UCSD-AML1 (cell line): Measurements from ENCODE around the gene ADCY7.
A peak's percentile ranks its signal among the peaks of the same experiment; 100 is the strongest.

Experiments used
- DNase-seq: peaks from one replicate; lab custom pipeline; 2025; ENCODE audit not compliant: unreplicated experiment; lab: John Stamatoyannopoulos, UW

The ADCY7 gene

DNA sequence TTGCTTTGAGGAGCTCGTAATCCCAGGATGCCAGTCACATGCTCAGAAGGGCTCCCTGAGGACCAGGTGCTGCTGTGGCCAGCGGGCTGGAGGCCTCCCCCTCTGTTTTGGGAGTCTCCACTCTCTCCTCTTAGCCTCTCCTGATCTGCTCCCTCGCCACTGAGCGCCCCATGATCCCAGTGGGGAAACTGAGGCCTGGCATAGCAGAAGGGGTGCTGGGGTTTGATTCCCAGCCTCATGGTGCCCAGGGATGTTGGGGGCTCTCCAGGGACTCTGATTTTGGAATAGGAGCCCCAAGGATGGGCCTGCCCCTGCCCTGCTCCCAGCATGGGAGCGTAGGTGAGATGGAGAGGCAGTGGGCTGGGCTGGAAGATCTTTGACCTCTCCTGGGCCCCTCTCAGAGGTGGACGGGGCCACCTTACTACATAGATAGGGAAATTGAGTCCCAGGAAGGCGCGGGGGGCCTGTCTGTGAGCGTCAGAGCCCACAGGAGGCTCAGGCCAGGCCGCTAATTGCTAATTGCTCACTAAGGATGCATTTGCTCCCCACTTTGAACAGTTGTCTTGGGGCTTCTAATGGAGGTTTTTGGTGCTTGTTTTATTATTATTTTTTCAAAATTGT lies 525 bp upstream of the ADCY7 start:
- DNase-seq: no peak

DNA sequence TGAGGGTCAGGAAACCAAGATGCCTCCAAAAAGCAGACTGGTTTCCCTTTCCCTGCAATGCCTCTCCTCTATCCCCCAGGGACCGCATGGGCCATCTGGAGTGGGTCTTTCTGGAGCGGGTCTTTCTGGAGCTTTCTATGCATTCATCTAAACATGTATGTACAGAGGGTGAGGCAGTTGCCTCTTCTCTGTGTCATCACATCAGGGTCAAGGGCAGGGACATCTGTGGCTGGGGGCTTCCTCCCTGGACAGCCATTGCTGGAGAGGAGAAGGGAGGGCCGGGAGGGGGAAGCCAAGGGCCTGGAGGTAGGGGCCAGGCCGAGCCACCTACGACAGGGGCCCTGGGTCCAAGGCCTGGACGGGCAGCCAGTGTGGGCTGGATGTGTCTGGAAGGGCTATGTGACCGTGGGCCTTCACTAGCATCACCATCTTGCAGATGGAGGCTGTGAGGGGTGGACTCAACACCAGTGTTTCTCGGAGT lies 840 bp downstream of the ADCY7 start:
- DNase-seq: no peak

DNA sequence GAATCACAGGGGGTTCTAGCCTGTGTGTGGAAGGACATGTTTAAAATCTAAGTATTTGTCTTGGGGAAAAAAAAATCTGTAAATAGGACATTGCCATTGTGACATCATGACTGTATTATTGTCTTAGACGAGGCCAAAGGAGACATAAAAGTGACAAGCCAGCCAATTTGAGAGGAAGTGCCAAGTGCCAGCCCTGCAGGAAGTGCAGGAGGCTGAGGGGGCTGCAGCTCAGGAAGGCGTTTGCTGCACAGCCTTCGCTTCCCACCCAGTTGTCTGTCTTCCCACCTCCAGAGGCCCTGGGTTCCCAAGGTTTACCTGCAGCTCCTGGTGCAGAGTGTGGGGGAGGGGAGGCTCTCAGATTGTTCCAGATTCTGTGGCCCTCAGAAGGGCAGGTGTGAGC lies 1.3 kb downstream of the ADCY7 start:
- DNase-seq: peak; percentile 41

DNA sequence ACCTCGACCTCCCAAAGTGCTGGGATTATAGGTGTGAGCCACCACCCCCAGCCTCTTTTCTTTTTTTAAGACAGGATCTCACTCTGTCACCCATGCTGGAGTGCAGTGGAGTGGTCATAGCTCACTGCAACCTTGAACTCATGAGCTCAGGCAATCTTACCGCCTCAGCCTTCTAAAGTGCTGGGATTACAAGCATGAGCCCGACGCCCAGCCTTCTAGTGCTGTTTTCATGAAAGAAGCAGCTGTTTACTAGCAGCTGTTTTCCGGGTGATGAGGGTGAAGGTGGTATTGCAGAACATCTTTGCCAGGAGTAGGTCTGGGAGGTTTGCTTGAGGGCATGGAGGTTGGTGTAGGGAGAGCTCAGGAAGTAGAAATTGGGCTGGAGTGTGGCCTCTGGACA lies 2.0 kb downstream of the ADCY7 start:
- DNase-seq: no peak

DNA sequence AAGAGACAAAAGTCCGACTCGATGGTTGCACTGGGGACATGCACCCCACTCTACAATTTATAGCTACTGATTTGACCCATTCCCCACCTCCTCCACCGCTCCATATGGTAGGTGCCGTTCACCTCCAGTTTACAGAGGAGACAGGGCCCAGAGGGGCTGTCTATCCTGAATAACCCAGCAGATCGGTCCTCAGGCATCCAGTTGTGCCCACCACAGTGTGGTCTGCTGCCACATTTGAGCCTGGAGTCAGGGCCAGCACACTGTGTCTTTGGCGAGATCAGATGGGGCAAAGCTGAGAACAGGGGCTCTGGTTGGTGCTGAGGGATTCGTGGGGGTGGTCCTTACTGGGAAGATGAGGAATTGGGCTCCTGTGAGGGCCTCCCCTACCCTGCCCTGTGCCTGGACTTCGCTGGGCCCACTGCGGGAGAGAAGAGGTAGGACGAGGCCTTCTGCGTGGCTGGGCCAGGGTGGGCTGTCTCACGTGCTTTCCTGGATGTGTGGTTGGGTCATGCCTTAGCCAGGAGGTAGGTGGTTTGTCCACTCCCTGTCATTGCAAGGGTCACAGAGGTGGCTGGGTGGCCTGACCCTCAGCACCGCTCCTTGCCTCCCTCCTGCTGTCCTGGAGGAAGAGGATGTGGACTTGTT lies 2.8 kb downstream of the ADCY7 start:
- DNase-seq: no peak

DNA sequence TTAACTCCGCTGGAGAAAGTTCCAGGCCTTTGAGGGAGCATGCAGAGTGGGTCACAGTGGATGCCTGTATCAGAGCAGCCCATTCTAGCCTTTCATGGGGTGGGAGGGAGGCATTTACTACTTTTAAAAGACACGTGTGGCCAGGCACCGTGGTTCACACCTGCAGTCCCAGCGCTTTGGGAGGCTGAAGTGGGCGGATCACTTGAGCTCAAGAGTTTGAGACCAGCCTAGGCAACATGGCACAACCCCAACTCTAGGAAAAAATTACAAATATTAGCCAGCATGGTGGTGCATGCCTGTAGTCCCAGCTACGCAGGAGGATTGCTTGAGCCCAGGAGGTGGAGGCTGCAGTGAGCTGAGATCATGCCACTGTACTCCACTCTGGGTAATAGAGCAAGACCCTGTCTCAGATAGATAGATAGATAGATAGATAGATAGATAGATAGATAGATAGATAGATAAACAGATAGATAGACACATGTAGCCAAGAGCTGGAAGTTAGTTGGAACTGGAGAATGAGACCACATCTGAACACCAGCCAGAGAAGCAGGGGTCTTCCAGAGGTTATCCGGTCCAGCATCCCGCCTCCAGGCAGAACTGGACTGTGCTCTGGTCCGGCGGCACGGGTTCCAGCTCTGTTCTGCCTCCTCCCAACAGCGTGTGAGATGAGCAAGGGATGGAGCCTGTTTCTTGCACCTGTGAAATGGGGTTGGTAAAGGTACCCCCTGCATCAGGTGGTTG lies 3.6 kb downstream of the ADCY7 start:
- no peak for DNase-seq

DNA sequence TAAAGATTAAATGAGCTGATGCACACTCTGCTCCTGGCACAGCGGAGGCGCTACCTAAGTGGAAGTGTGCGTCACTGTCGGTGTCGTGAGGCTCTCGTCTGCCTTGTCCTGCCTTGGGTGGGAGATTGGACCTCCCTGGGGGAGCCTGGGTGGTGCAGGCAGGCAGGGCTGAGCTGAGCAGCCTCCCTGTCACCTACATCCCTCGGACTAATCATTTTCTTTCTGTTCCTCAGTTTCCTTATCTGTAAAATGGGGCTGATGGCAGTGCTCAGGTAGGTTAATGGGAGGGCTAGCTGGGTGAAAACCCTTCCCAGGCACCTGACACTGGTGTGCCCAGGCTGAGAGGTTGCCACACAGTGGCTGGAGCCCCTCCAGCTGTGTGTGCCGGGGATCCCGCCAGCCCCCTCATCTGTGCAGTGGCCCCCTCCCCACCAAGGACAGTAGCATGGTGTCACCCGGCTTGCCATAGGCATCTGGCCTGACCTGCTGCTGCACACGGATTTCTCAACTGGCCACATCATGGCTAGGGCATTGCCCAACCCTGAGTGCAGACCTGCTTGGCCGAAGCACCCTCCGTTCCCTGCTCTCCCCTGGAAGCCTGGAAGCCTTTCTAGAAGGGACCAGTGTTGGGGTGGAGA lies 4.3 kb downstream of the ADCY7 start:
- no peak for DNase-seq

DNA sequence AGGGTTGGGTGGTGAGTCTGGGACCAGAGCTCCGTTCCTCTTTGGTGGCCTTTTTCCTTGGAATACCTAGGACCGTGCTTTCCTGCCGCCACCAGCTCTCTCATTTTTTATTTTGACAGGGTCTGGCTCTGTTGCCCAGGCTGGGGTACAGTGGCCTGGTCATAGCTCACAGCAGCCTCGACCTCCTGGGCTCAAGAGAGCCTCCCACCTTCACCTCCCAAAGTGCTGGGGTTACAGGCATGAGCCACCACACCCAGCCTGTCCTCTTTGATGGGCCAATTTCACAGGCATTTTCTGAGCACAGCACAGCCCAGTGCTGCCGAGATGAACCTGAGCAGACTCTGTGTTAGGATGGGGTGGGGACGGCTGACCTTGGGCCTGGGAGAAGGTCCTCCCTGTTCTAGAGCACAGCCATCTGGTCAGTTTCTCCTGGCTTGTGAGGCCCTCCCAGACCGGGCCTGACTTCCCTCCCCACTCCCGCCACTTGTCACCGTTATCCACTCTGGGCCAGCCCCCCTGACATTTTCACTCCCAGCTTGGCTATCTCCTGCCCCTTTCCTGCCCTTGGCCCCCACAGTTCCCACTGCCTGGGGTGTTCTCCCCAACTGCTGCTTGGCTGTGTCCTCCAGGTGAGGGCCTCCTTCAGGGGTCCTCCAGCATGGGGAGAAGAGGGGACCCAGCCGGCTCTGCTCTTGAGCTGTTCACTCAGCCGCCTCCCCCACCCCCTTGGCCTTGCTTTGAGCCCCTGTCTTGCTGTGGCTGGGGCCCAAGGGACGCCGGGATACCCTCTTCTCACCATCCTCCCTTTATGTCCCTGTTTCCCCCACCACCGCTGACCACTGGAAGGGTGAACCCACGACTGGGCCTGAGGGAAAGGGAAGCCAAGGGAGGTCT lies 5.0 kb downstream of the ADCY7 start:
- no peak for DNase-seq

DNA sequence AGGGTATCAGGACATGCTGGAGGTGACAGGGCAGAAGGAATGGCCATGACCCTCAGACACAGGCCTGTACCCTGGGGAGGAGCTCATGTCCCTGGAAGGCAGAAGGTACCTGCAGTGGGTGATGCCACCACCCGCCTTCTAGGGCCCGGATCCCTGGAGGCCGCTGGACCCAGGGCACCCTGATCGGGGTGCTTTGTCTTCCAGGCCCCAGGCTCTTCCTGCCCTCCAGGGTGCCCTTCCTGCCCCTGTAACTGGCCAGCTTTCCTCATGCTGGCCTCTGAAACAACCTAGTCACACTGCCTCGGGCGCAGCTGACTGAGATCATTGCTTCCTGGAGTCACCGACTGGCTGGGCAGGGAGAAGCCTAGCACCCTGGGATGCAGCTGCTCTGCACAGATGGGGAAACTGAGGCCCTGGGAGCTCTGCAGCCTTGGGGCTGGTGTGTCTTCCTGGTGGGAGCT lies 5.8 kb downstream of the ADCY7 start:
- DNase-seq: peak; percentile 31

DNA sequence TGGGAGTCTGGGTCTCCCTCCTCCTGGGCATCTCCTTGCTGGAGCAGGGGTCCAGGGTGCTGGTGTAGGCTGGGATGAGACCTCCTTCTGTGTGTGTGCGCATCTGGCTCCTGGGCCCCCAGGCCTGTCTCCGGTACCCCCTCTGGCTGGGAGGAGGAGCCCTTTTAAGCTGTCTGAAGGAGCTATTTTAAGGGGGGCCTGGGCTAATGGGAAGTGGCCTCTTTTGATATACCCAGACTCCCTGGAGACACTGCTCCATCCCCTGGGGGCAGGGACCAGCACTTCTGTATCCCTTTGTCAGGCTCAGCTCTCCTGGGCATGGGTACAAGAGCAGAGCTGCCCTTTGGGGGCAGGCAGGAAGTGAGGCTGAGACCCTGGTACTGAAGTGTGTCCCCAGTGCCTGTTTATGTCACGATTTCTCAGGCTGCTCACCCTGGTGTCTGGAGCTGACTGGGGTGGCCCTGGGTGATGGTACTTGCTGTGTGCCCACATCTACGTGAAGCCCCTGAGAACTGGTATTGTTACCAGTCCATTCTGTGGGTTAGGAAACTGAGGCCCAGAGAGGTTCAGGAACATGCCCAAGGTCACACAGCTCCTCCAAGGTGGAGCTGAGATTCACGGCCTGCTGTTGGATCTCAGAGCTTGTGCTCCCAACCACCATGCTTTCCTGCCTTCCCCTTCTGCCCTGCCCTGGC lies 6.5 kb downstream of the ADCY7 start:
- no peak for DNase-seq

DNA sequence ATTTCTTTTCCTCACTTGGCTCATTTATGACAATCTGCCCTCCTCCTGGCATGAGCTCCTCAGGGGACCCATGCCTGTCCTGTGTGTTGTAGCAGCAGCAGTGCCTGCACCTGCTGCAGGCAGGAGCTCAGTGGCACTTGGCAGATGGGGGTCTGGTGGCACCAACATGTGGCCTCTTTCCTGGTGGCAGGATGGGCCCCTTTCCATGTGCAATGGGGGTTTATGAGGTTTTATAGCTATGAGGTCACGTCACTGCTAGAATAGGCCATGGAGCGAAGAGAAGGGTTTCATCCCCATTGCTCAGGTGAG lies 7.0 kb downstream of the ADCY7 start:
- no peak for DNase-seq

DNA sequence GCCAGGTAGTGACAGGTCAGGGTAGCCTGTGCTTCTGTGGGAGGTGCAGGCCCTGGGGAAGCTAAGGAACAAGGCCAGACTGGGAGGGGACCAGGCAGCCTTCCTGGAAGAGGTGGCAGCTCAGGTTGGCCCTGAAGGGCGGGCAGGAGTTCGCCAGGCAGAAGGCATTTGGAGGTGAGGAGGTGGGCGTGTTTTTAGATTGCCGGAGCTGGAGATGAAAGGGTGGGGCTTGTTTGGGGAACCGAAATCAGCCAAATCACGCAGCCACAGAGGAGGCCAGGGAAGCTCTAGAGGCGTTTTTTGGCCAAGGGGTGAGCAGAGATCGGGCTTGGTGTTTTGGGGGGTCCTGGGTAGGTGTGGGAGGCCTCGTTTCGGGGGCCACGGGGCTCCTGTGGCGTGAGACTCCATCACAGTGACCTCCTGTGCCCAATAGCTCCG lies 7.6 kb downstream of the ADCY7 start:
- DNase-seq: peak; percentile 60

DNA sequence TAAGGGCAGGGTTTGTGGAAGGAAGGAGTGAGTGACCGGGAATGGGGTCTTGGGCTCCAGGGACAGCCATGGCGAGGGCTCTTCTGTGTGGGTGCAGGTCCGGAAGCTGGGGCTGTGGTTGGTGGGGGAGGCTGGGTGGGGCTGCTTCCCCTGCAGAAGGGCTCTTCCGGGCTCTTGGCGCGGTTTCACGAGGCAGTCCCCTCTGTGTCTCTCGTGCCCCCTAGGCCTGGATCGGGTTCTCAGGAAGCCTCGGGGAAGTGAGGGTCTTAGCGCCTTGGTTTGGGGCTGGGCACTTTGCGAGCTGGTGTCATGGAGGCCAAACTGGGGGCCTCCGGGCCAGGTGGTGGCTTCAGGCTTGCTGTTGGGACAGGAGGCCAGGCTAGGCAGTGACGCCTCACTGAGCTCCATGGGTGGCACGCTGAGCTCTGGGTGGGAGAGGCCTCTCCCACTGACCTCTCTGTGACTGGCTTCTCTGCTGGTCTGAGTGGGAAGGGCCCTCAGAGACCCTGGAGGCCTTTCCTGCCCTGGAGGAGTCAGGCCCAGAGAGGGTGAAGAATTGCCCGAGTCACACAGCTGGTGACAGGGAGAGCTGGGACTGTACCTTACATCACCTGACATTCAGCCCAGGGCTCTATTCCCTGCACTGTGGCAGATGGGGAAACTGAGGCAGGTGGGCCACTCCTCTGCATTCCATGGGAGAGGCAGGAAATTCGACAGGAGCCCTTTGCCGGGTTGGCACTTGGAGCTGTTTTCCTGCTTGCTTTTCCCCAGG lies 8.2 kb downstream of the ADCY7 start:
- DNase-seq: peak; percentile 60

DNA sequence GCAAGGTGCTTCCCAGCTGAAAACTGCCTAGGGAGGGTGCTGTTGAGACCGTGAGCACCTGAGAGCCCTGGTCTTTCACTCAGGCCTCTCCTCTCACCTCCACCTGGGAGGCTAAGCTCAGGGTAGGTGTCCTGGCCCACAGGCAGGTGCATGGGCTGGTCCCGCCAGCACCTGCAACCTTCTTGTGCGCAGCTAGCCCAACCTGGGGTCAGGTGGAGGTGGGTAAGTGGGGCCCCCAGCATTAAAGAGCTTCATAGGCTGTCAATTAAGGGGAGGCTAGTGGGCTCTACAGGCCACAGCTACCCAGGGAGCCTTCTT lies 8.7 kb downstream of the ADCY7 start:
- DNase-seq: no peak

DNA sequence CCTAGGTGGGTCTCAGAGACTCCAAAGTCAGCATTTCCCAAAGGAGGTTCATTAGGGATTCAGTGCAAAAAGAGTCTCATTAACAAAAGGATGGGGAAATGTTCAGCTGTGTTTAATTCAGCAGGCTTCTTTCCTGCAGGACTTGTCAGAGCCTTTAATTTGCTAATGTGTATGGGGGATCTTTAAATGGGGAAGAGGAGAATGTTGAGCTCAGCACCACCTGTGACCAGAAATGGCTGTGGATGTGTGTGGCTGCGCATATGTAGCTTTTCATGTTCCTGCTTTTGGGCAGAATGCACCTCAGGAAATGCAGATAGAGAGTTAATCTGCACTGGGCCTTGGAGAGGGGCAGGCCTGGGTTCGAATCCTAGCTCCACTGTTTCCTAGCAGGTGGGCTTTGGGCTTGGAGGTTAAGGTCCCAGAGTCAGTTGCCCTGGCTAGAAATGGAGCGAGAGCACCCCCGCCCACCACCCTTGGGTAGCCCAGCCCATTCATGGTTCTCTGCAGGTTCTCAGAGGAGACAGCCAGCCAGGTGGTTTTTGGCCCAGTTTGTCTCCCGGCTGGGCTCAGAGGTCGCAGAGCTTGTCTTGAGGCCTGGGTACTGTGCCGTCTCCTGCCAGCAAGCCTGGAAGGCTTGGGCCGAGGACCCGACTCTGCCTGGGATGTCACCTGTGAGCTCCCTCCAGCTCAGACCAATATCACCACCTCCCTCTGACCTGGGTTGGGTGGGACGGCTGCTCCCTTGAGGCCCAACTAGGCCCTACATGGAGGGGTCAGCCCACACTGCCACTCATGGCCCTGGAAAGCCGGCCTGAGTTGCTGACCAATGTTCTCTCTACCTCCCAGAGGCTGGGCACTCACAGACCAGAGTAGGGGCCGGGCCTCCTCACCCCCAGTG lies 9.3 kb downstream of the ADCY7 start:
- no peak for DNase-seq

DNA sequence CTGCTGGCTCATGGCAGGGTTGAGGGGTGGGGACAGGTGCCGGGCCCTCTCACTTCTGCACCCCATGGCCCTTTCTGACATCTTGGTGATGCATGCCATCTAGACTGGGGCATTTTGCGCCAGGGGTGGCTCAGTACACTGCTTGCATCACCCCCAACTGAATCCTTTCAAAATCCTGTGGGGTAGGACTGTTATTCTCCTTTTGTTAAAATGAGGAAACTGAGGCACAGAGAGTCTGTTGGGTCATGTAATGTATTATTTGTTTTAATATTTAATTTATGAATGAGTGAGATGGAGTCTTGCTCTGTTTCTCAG lies 9.9 kb downstream of the ADCY7 start:
- DNase-seq: no peak

DNA sequence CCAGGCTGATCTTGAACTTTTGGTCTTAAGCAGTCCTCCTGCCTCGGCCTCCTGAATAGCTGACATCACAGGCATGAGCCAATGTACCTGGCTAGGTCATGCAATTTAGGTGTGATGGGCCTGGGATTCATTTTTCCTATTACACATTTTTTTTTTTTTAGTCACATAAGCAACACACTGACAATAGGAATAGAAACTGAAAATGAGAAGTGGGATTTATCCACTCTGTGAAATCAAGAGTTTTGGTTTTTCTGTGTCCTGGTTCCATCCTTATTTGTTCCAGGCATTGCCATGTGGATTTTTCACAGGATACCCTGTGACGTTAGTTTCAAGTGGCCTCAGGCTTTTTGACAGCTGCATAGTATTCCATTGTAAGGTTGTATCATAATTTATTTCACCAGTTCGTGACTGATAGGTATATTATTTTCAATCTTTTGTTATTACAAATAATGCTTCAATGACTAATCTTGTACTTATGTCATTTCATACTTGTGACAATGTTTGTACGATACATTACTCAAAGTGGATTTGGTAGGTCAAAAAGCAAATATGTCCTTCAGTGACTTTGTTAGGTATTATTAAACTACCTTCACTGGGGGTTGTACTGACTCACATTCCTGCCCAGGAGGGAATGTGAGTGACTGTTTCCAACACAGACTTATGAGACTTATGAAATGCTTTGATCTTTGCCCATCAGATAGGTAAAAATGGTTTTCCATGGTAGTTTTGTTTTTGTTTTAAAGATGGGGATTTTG lies 10.6 kb downstream of the ADCY7 start:
- DNase-seq: no peak

DNA sequence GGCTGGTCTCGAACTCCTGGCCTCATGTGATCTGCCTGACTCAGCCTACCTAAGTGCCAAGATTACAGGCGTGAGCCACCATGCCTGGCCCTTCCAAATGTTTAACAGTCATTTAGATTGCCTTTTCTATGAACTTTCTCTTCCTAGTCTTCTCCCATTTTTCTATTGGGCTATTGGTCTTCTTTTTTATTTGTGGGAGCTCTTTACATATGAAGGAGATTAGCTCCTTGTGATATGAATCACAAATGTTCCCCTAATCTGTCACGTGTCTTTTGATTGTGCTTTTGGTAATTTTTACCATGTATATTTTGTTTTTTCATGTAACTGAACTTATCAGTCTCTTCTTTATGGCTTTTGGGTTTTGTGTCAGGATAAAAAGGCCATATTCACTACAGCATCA lies 11.9 kb downstream of the ADCY7 start:
- DNase-seq: no peak
